Embryonic facial prominence (tissue), 1 donor: Measurements from ENCODE around the gene CARMIL1.
"Not testable (repeated sequence)": the region's sequence is repeated elsewhere in the genome, so short reads cannot be mapped to it uniquely, and the experiment has no call there.

Experiments used
- DNase-seq: peaks from one replicate; pipeline ENCODE4 v3.0.0-alpha.2; 2016; ENCODE audit errors: extremely low spot score

The CARMIL1 gene

DNA sequence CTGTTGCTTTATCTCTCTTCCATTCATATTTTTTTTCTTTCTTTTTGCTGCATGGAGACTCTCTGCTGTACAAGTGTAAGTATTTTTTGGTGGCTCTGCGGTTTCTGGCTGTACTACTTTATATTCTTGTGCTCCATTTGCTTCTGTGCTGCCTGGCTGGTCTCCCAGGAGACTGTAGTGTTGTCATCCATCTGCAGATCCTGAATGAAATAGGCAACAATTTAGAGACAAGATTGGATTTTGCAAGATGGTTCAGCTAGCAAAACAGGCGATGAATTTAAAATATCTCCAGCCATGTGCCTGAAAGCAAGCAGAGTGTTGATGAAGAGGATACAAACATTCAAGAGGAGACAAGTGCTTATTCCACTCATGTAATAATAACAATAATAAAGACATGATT, 297.7 kb downstream of the CARMIL1 start:
- no peak for DNase-seq

DNA sequence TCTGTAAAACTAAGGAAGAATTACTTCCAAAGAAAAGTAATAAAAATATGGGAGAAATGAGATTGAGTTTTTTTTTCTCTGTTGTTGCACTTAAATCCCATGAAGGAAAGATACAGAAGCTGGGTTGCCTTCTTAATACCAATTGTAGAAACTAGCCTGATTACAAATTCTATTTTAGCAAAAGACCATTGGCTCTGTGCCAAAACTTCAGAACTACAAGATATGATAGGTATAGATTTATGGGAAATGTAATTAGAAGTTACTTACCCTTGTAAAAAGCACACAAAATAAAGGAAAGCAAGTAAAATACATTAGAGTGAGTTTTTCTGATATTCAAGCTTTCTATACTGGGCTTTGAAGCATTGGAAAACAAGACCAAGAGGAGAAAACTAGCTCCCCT, 299.4 kb downstream of the CARMIL1 start:
- DNase-seq: no peak

DNA sequence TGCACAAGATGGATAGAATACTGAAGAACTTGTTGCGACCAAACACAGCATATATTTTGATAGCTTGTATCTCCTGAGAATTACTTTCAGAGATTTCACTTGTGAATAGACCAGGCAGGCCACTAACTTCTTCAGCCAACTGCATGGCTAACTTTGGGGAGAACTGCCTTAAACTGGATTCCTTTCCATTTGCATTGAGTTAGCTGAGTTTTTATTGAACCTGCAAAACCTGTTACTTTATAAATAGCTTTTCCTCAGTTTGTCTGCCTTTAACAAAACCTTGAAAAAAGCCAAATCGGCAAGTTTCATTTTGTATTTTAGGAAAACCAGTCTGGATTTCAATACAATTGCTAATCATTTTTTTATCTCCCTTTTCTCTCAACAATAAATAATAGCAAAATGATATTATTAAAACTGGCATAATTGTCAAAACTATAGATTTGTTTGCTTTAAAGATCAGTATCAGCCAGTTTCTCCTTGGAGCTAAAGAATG, 300.3 kb downstream of the CARMIL1 start:
- no peak for DNase-seq

DNA sequence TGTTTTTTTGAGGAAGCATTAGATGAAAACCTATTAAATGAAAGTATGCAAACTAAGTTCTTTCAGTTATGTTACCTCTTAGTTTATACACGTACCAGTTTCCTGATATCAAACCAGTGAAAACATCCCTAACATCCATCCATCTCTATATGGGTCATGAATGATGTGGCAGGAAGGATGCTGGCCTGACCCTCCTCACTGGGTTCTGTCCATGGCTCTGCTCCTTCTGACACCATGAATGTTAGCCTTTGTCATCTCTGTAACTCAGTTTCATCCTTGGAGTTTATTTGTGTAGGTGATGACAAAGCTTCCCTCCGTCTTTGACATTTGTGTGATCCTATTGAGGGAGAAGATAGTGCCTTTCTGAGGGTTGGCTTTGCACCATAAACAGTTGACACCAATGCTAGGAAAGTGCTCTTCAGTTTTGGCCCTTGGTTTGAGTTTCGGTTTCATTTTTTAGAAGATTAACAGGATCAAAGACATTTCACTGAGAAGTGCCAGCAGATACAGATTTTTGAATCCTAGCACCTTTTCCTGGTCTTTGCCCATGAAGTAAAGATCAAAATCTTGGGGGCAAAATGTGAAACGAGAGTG, 300.8 kb downstream of the CARMIL1 start:
- DNase-seq: no peak

DNA sequence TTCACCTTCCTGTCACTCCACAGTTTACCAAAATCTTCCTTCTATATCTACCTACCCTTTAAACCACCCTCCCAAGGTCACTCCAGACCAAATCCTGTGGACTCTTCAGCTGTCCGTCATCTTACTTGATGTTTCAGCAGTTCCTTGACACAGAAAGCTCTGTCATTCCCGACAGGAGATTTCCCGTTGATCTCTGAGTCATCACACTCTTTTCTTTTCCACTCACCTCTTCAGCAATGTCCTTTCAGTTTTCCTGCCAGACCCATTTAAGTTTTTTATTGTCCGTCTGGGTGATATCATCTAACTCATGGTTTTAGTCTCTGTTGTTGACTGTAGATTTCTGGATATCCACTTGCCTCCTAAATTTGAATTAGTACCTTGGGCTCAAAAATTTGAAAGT, 302.9 kb downstream of the CARMIL1 start:
- DNase-seq: no peak

DNA sequence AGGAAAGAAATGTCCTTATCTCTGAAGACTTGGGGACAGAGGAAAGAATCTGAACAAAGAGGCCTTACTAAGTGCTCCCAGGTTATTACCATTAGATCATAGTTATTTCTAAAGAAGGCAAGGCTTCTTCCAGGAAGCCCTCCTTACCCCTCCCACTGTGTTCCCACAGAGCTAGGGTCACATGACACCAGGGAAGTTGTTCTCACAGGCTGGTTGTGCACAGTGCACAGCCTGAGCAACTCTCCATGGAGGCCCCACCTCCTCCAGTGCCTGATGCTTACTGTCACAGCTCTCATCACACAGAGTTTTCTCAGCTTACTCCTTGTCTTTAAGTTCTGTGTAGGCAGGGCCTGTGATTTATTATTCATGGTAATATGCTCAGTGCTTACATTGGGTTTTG, 303.9 kb downstream of the CARMIL1 start:
- no peak for DNase-seq

DNA sequence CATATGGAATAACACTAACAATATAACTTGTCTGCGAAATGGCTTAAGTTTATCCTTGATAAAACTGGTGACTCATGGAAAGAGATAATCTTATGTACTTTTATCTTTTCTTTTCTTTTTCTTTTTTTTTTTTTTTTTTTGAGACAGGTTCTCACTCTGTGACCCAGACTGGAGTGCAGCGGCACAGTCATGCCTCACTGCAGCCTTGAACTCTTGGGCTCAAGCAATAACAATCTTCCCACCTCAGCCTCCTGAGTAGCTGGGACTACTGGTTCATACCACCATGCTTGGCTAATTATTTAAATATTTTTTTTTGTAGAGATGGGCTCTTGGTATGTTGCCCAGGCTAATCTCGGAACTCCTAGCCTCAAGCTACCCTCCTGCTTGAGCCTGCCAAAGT, 304.7 kb downstream of the CARMIL1 start:
- no peak for DNase-seq

DNA sequence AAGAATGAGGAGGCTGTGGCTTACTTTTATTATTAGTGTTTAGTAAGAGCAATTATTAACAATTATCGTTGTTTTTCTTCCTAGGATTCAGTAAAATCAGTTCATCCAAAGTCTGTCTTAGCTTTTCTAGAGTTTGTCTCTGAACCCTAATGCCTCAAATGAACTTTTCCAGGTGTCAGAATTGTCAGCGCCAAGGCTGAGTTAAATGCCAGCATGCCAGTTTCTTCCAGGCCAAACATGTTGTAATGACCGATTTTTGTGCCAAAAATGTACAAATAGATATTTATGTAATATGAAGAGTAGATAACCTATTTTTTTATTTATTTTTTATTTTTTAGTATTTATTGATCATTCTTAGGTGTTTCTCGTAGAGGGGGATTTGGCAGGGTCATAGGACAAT, 306.1 kb downstream of the CARMIL1 start:
- DNase-seq: no peak

DNA sequence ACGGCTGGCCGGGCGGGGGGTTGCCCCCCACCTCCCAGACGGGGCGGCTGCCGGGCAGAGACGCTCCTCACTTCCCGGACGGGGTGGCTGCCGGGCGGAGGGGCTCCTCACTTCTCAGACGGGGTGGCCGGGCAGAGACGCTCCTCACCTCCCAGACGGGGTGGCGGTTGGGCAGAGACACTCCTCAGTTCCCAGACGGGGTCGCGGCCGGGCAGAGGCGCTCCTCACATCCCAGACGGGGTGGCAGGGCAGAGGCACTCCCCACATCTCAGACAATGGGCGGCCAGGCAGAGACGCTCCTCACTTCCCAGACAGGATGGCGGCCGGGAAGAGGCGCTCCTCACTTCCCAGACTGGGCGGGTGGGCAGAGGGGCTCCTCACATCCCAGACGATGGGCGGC, 306.9 kb downstream of the CARMIL1 start:
- not testable (repeated sequence) for DNase-seq

DNA sequence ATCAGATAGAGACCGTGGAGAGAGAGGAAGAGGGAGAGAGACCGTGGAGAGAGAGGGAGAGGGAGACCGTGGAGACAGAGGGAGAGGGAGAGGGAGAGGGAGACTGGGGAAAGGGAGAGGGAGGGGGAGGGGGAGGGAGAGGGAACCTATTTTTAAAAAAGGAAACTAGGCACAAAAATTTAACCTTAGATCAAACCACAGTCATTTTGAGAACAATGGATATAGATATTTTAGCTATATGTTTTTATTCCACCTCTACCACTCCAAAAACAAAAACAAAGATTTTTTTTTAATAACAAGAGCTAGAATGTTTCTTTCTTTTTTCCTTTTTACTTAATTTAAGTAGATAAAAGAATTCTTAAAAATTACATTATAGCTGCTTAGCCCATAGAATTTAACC, 307.8 kb downstream of the CARMIL1 start:
- DNase-seq: no peak

DNA sequence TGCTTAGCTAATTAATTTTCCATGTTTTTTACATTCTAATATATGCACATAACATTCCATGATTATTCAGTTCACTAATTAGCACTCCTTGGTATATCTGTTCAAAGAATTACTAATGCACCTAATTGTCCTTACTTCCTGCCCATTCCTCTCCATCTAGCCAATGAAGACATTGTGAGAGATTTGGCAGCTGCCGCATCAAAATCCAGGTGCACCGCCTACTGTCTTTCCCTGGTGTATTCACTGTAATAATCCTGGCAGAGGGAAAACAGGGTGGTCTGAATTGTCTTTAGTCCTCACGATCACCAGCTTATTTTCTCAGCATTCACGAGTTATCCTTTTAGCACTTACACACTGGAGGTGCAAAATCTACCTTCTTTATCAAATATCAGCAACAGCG, 311.8 kb downstream of the CARMIL1 start:
- no peak for DNase-seq

DNA sequence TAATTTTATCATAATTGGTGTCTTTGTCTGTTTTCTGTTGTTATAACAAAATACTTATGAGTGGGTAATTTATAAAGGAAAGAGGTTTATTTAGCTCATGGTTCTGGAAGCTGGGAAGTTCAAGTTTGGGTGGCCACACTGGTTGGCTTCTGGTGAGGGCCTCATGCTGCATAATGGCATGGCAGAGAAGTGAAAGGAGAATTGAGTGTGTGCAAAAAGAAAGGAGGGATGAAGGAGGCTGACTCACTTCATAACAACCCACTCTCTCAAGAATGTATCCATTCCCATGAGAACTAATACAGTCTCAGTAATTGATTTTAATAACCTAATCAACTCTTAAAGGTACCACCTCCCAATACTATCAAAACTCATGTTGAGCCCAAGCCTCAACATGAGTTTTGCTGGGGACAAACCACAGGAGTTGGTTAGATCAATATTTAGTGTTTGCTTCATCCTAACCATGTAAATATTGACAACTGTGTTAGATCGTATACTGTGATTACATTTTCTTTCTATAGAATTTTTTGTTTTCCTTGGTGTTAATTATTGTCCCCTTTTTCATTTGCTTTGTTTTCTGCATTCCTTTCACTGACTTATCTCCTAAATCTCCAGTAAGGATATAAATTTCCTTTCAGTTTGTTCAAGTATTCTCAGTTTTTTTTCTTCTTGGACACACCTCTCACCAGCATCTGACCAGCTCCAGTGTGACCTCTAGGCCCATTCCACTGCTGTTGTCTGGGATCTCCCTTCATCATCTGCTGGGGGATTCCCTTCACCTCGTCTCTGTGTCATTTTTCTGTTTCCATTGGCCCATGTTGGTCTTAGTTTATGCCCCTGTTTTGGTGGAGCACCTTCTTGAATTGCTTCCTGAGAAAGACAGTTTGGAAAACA, 318.0 kb downstream of the CARMIL1 start:
- DNase-seq: no peak

DNA sequence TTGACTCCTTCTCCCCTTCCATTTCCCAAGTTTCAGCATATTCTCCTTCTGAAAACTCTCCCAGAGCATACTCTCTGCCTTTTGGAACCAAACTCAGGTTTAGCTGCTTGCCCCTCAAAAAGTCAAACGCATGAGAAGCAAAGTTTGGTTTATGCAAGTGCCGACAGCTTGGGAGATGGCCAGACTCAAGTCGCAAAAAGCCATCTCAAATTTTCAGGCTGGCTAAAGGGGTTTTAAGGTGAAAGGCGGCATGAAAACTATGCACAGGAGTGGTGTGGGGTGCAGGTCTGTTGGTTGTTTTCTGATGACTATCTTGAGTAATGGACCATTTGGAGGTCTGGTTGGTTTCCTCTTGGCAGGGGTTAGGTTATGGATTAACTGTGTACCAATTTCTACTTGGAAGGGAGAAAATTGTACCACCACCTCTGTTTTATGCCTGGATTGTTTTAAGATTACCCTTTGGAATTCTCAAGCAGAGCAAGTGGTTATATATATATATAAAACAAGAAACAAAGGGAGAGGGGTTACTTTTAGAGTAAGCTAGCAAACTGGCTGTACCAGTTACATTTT, 320.4 kb downstream of the CARMIL1 start:
- DNase-seq: no peak

DNA sequence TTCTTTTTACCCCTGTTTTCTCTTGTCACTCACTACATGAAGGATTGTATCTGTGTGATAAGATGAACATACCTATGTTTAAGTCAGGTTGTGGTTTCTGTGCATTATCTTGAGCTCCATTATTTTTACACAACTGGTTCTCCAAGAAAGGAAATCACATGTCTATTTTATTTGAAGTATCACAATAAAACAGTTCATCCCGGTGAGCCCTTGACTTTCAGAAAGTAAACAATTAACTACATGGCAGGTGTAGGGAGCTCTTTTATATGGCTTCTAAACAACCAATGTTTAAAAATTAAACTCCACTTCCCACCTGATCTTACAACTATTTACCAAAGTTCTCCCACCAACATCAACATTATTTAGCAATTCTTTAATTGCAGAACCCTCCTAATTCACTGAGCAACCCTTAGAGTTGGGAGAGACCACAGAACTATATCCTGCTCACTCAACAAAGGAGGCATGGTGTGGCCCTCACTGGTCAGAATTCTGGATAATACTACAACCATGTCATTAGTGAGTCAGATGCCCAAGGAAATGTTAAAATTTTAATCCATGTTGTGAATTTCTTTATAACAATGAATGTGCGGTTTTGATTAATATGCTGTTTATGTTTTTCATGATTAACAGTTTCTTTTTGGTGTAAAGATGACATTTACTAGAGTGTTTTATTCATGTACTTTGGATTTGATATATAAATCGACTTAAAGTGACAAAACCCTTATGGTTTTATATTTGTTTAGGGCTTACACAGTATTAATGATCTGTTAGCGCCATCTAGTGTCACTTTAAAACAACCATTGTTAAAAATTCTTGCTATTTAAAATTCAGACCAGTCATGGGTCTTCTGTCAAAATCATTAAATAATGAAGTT, 322.9 kb downstream of the CARMIL1 start:
- peak; percentile 36 for DNase-seq

DNA sequence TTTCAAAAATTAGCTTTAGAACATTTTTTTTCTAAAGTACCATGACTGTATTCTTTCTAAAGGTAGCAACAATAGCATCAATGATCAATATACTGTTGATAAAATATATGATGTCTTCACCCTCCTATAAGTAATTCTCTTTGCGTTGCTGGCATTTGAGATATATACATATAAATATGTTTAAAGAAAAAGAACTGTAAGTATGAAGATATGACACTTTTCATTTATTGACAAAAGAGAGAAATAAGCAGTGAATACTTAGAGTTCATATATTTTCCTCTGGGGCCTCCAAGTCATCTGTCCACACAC, 323.5 kb downstream of the CARMIL1 start:
- DNase-seq: no peak

DNA sequence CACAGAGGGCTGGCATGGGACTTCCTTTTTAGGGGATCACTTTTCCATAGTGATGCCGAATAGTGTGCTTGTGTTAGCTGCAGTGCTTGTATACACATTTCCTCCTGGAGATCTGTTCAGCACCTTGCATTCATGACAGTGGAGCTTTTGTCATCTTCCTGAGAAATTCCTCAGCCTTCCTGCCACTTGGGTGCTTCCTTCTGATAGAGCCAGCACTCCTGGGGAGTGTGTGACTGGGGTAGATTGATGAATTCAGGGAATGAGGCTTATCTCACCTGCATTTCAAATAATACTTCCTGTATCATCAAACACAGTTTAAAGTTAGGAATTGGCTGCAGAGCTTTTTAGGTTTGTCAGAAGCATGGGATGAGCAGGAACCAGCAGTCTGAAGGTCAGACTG, 324.1 kb downstream of the CARMIL1 start:
- DNase-seq: no peak

DNA sequence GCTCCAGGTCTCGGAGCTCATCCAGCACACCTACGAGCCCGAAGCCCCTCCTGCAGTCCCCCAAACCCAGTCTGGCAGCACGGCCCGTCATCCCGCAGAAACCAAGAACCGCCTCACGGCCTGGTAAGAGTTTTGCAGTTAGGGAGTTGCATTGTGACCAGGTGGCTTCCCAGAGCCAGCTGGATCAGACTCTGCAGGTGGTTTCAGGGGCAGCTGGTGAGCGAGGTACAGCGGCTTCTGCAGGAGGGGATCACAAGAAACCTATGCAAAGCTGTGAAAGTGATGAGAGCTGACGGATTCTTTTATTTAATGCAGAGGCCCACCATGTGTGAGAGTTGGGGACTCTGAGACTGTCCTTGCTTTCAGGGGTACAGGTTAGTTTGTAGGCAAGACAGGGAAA, 327.0 kb downstream of the CARMIL1 start:
- DNase-seq: no peak

DNA sequence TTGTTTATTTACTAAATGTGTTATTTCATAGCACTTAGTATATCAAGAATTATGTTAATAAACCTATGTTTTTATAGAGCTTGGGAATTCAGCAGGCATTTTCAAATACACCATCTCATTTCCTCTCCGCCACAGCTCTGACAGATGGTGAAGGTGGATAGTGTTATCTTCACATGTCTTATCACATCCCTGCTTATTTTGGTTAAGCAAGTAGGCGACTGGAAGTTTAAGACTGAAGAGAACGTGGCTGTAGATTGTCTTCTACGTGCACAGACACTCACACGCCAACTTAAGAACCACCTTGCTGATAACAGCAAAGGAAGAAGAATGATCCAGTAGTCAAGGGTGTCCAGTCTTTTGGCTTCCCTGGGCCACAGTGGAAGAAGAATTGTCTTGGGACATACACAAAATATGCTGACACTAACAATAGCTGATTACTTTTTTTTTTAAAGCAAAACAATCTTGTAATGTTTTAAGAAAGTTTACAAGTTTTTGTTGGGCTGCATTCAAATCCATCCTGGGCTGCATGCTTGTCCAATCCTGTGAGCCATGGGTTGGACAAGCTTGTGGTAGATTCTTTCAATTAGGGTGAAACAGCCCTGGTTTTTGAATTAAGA, 329.5 kb downstream of the CARMIL1 start:
- no peak for DNase-seq

DNA sequence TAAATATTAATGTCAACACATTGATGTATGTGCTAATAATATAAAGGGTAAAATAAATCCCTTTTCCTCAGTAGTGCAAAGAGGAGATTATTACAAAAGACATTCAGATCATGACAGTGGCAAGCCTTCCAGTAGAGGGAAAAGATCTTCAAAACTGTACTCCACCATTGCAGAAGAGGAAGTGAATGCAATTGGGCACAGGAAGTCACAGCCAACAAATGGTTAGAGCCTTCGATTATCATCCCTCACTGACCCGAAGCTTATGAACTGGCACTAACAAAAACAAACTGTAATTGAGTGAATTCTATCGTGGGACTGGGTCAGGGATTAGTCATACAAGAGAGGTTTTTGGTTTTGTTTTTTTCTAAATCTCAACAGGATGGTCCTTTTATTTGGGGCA, 333.5 kb downstream of the CARMIL1 start:
- no peak for DNase-seq

DNA sequence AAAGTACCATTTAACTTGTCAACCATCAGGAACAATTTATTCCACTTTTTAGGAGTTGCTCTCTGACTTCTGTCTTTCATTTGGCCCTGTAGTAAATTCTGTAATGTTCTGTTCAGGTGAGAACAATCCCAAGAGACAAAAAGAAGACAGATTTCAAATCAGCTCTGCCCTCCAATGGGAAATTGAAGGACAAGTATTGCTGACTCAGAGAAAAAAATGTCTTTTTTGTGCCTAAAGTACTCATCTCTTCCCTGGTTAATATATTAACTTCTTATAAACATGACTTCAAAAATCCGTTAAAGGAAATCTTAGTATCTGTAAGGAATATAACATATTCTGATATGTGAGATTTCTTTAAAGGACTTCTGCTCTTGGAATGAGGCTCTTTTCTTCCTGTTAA, 334.2 kb downstream of the CARMIL1 start:
- no peak for DNase-seq

DNA sequence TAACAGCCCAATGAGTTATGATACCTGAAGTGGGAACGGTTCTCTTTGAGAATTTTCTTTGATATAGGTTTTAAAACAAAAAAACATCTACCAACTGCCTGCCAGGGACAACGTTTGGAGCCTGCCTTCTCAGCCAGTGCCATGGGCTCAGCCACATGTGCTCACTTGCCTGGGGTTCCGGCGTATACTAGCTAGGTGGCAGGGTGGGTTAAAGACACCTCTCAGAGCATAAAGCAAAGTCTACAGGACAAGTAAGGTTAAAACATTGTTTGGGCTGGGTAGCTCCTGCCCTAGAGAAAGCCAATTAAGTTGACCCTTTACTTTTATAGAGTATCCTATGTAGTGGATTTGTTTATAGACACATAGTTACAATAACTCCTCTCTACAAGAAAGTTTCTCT, 334.9 kb downstream of the CARMIL1 start:
- DNase-seq: no peak

DNA sequence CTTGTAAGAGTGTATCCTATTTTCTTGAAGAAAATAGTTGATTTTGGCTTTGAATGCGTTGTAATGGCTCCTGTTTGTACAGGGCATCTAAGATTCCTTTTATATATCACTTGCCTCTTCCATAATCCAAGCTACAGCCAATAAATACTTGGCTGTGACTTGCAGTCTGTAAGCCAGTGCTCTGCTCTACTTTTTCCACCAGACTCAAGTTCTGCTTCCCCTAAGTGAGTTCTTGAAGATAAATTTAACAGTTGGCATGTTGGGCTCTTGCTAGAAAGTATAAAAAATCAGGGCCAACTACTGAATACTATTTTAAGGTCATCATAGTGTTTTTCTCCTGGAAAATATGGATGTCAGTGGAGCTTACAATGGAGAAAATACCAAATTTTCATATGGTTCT, 336.3 kb downstream of the CARMIL1 start:
- DNase-seq: no peak
